ENCODE measurements around the gene TTLL11. TPM values are rescaled to one million over a fixed set of nuclear protein-coding genes. Genes with fewer than 3 reads are reported as not detected.

TTLL11 gene
- total and polyA plus RNA-seq, 2 experiments from 2014 or later: 5.5 to 7.6 TPM

- H3K27ac ChIP-seq: no peak overlapping the region
- peaks cover 12% of the 10 kb centered on the region for H3K27me3 ChIP-seq
- H2AFZ ChIP-seq: peak overlapping the region; percentile 64
- no peaks in the 10 kb centered on the region for H4K20me1 ChIP-seq (ENCODE audit: insufficient read depth, poor library complexity, severe bottlenecking)
- DNase-seq (ENCODE audit: low spot score): no peak
- no peaks in the 10 kb centered on the region for H3K36me3 ChIP-seq (replicated peaks; ENCODE audit: insufficient read depth, low read depth)
- H3K4me1 ChIP-seq (ENCODE audit: insufficient read depth): peaks cover 8% of the 10 kb centered on the region
- peaks cover 28% of the 10 kb centered on the region for H3K79me2 ChIP-seq
- peak overlapping the region; percentile 89 for H3K4me2 ChIP-seq
- 78% methylated on average over 11 of the region's 11 CpGs for WGBS (ENCODE audit: low lambda C conversion rate, missing lambda C conversion rate)
- TF ChIP-seq EZH2 (IDR thresholded peaks at IDR 0.05; ENCODE audit: borderline replicate concordance) (no peak), CTCF (IDR thresholded peaks at IDR 0.05; ENCODE audit: poor library complexity) (no peak), EZH2phosphoT487 (IDR thresholded peaks at IDR 0.05; ENCODE audit: low read depth, severe bottlenecking, unreplicated experiment) (no peak)
- H3K4me3 ChIP-seq: peak overlapping the region; percentile 75
- no peaks in the 10 kb centered on the region for H3K9me3 ChIP-seq (ENCODE audit: low read depth)
- no peaks in the 10 kb centered on the region for H3K9me2 ChIP-seq (replicated peaks; ENCODE audit: insufficient read depth)
Measured at GRCh38 chr9:122091682-122092592, 1.2 kb downstream of the TTLL11 start.

GRCh38 chr9:122090981-122091380, 2.1 kb downstream of the TTLL11 start:
- 84% methylated on average over 5 of the region's 5 CpGs for WGBS (ENCODE audit: low lambda C conversion rate, missing lambda C conversion rate)
- Histone ChIP-seq H3K27ac (no peak overlapping the region), H3K4me2 (no peak overlapping the region), H3K9me2 (replicated peaks; ENCODE audit: insufficient read depth) (no peaks in the 10 kb centered on the region), H3K9me3 (ENCODE audit: low read depth) (no peaks in the 10 kb centered on the region), H3K79me2 (peaks cover 31% of the 10 kb centered on the region), H4K20me1 (ENCODE audit: insufficient read depth, poor library complexity, severe bottlenecking) (no peaks in the 10 kb centered on the region), H2AFZ (no peak overlapping the region), H3K4me3 (no peak overlapping the region), H3K4me1 (ENCODE audit: insufficient read depth) (peaks cover 8% of the 10 kb centered on the region), H3K27me3 (peaks cover 8% of the 10 kb centered on the region), H3K36me3 (replicated peaks; ENCODE audit: insufficient read depth, low read depth) (no peaks in the 10 kb centered on the region)
- no peak for TF ChIP-seq EZH2 (IDR thresholded peaks at IDR 0.05; ENCODE audit: borderline replicate concordance)
- TF ChIP-seq CTCF (IDR thresholded peaks at IDR 0.05; ENCODE audit: poor library complexity): no peak
- no peak for TF ChIP-seq EZH2phosphoT487 (IDR thresholded peaks at IDR 0.05; ENCODE audit: low read depth, severe bottlenecking, unreplicated experiment)
- no peak for DNase-seq (ENCODE audit: low spot score)

GRCh38 chr9:122090287-122090883, 2.7 kb downstream of the TTLL11 start:
- Histone ChIP-seq H3K4me2 (no peak overlapping the region), H3K79me2 (peaks cover 33% of the 10 kb centered on the region), H3K36me3 (replicated peaks; ENCODE audit: insufficient read depth, low read depth) (no peaks in the 10 kb centered on the region), H3K9me2 (replicated peaks; ENCODE audit: insufficient read depth) (no peaks in the 10 kb centered on the region), H3K4me1 (ENCODE audit: insufficient read depth) (peaks cover 8% of the 10 kb centered on the region), H3K27ac (no peak overlapping the region), H3K4me3 (no peak overlapping the region), H3K9me3 (ENCODE audit: low read depth) (no peaks in the 10 kb centered on the region), H4K20me1 (ENCODE audit: insufficient read depth, poor library complexity, severe bottlenecking) (no peaks in the 10 kb centered on the region), H2AFZ (no peak overlapping the region), H3K27me3 (peaks cover 8% of the 10 kb centered on the region)
- no peak for DNase-seq (ENCODE audit: low spot score)
- WGBS (ENCODE audit: low lambda C conversion rate, missing lambda C conversion rate): 88% methylated on average over 9 of the region's 9 CpGs
- TF ChIP-seq CTCF (IDR thresholded peaks at IDR 0.05; ENCODE audit: poor library complexity) (no peak), EZH2phosphoT487 (IDR thresholded peaks at IDR 0.05; ENCODE audit: low read depth, severe bottlenecking, unreplicated experiment) (no peak), EZH2 (IDR thresholded peaks at IDR 0.05; ENCODE audit: borderline replicate concordance) (no peak)

Data from hepatocyte (in vitro differentiated cells).